ENCODE results near the gene NELFCD.
A peak's percentile ranks its signal among the peaks of the same experiment; 100 is the strongest.

Gene NELFCD

GRCh38 chr20:58980711-58981627, at the start of gene NELFCD (continued):
- TF ChIP-seq ZNF280D (tag by site-specific recombination; IDR thresholded peaks at IDR 0.05), result no peak
- no peak for TF ChIP-seq ZNF639 (tag by site-specific recombination; IDR thresholded peaks at IDR 0.05)
- no peak for TF ChIP-seq ZNF558 (tag by site-specific recombination; IDR thresholded peaks at IDR 0.05)
- TF ChIP-seq TCF7L2 (IDR thresholded peaks at IDR 0.05; ENCODE audit: borderline replicate concordance, low read depth, low read length), result peak; percentile 93
- peak; percentile 61 for TF ChIP-seq SP3 (tag by site-specific recombination; IDR thresholded peaks at IDR 0.05)
- TF ChIP-seq HIC1 (tag by site-specific recombination; IDR thresholded peaks at IDR 0.05), result 0 out of 2 replicates have a peak, but pooled peaks have one; percentile 31
- TF ChIP-seq MZF1 (tag by site-specific recombination; IDR thresholded peaks at IDR 0.05; ENCODE audit: borderline replicate concordance), result no peak
- TF ChIP-seq KLF17 (tag by site-specific recombination; IDR thresholded peaks at IDR 0.05), result 0 out of 2 replicates have a peak, but pooled peaks have one; percentile 11
- TF ChIP-seq IKZF3 (tag by site-specific recombination; IDR thresholded peaks at IDR 0.05), result peak; percentile 84
- 0 out of 2 replicates have a peak, but pooled peaks have one; percentile 54 for TF ChIP-seq KLF8 (tag by site-specific recombination; IDR thresholded peaks at IDR 0.05)
- TF ChIP-seq TRIM28 (IDR thresholded peaks at IDR 0.05; ENCODE audit: borderline replicate concordance, low read length), result no peak
- TF ChIP-seq SETDB1 (IDR thresholded peaks at IDR 0.05; ENCODE audit: insufficient read length, low read length), result no peak
- TF ChIP-seq GLIS2 (tag by site-specific recombination; IDR thresholded peaks at IDR 0.05), result peak; percentile 82
- peak; percentile 60; the same call in 1 of the 2 replicates for TF ChIP-seq ZBTB20 (tag by site-specific recombination; IDR thresholded peaks at IDR 0.05)
- 0 out of 2 replicates have a peak, but pooled peaks have one; percentile 42 for TF ChIP-seq KLF9 (tag by site-specific recombination; IDR thresholded peaks at IDR 0.05; ENCODE audit: low read depth)
- no peak for TF ChIP-seq ZNF843 (tag by site-specific recombination; IDR thresholded peaks at IDR 0.05)
- peak; percentile 76 for TF ChIP-seq SP2 (tag by site-specific recombination; IDR thresholded peaks at IDR 0.05)
- TF ChIP-seq ZNF777 (tag by site-specific recombination; IDR thresholded peaks at IDR 0.05; ENCODE audit: borderline replicate concordance), result no peak
- no peak for TF ChIP-seq ZNF311 (tag by site-specific recombination; IDR thresholded peaks at IDR 0.05; ENCODE audit: borderline replicate concordance)
- TF ChIP-seq ZIC2 (tag by site-specific recombination; IDR thresholded peaks at IDR 0.05), result 0 out of 2 replicates have a peak, but pooled peaks have one; percentile 31
- TF ChIP-seq ZNF266 (tag by site-specific recombination; IDR thresholded peaks at IDR 0.05; ENCODE audit: low read depth), result no peak
- TF ChIP-seq KLF1 (tag by site-specific recombination; IDR thresholded peaks at IDR 0.05), result peak; percentile 45; the same call in 1 of the 2 replicates
- TF ChIP-seq KLF10 (tag by site-specific recombination; IDR thresholded peaks at IDR 0.05), result peak; percentile 84
- peak; percentile 34; the same call in 1 of the 2 replicates for TF ChIP-seq GLIS1 (tag by site-specific recombination; IDR thresholded peaks at IDR 0.05)

Data from HEK293 (cell line).